ENCODE measurements around the gene ESRP2.

The ESRP2 gene

GRCh38 chr16:68263559-68264127, 27.7 kb upstream of the ESRP2 start:
- no peak for DNase-seq (ENCODE audit: low read depth in 2 of 2)

GRCh38 chr16:68259007-68259825, 23.3 kb upstream of the ESRP2 start:
- no peak for DNase-seq (ENCODE audit: low read depth in 2 of 2)

GRCh38 chr16:68257906-68258800, 22.2 kb upstream of the ESRP2 start:
- no peak for DNase-seq (ENCODE audit: low read depth in 2 of 2)

GRCh38 chr16:68257251-68257905, 21.5 kb upstream of the ESRP2 start:
- DNase-seq (ENCODE audit: low read depth in 2 of 2): no peak

- DNase-seq (ENCODE audit: low read depth in 2 of 2): no peak
Observed at GRCh38 chr16:68255712-68256111, 19.8 kb upstream of the ESRP2 start.

DNA sequence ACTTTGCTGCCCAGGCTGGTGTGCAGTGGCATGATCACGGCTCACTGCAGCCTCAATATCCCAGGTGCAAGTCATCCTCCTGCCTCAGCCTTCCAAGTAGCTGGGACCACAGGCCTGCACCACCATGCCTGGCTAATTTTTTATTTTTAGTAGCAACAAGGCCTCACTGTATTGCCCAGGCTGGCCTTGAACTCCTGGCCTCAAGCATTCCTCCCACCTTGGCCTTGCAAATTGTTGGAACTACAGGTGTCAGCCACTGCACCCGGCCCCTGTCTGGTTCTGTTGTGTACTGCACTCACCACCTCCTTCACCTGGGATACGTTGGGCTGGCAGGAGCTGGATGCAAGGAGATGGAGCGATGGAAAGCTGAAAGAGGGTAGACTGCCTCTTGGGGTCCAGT, 17.8 kb upstream of the ESRP2 start:
- DNase-seq (ENCODE audit: low read depth in 2 of 2): no peak

GRCh38 chr16:68252383-68252782, 16.5 kb upstream of the ESRP2 start:
- no peak for DNase-seq (ENCODE audit: low read depth in 2 of 2)

- DNase-seq (ENCODE audit: low read depth in 2 of 2): no peak
Observed at GRCh38 chr16:68251832-68252231, 15.9 kb upstream of the ESRP2 start.

GRCh38 chr16:68250951-68251350, 15.0 kb upstream of the ESRP2 start:
- DNase-seq (ENCODE audit: low read depth in 2 of 2): no peak

DNA sequence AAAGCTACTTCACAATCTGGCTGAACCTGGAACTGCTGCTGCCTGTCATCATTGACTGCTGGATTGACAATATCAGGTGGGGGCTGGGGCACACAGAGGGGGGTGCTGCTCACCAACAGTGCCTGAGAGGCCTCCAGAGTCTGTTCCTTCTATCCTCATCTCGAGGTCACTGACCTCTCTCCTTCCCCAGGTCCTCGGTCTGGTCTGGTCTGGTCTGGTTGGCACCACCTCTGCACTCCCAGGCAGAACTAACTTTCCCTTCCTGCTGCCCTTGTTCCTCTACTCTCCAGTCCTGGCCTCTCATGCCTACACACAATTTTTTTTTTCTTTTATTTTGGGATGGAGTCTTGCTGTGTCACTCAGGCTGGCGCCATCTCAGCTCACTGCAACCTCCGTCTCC, 13.4 kb upstream of the ESRP2 start:
- no peak for DNase-seq (ENCODE audit: low read depth in 2 of 2)

- DNase-seq (ENCODE audit: low read depth in 2 of 2): no peak
Observed at GRCh38 chr16:68247932-68248331, 12.0 kb upstream of the ESRP2 start.

DNA sequence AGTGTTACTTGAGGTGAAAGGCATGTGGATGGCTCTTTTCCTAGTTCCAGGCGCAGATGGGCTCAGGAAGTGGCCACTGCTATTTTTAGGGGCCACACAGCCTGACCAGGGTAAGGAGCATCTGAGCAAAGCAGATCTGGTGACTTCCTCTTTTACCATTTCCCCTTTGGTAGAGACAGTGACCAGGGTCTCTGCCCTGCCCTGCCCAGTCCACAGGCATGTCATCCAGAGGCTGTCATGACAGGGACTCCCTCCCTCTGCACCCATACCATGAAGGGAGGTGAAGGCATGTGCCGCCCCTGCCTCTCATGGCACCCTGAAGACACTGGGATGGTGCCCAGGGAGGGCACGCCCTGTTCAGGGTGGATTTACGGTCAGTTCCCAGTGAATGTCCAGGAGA, 11.5 kb upstream of the ESRP2 start:
- DNase-seq (ENCODE audit: low read depth in 2 of 2): no peak

- DNase-seq (ENCODE audit: low read depth in 2 of 2): no peak
Observed at GRCh38 chr16:68246666-68247065, 10.7 kb upstream of the ESRP2 start.

DNA sequence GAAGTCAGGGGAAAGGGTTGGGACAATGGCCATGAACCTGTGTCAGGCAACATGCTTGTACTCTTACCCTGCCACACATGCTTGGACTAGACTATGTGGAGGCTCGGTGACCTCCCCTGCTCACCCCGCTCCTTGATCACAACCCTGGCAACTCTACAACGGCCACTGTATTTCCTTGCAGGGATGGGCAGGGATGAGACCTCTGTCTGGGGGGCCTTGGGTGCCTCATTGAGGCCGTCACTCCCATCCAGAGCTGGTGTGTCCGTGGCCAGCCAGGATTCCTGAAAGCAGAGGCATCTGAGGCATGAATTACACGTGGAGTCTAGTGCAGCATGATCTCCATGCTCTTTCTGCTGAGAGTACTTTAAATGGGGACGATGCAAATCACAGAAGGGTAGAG, 10.2 kb upstream of the ESRP2 start:
- no peak for DNase-seq (ENCODE audit: low read depth in 2 of 2)

DNA sequence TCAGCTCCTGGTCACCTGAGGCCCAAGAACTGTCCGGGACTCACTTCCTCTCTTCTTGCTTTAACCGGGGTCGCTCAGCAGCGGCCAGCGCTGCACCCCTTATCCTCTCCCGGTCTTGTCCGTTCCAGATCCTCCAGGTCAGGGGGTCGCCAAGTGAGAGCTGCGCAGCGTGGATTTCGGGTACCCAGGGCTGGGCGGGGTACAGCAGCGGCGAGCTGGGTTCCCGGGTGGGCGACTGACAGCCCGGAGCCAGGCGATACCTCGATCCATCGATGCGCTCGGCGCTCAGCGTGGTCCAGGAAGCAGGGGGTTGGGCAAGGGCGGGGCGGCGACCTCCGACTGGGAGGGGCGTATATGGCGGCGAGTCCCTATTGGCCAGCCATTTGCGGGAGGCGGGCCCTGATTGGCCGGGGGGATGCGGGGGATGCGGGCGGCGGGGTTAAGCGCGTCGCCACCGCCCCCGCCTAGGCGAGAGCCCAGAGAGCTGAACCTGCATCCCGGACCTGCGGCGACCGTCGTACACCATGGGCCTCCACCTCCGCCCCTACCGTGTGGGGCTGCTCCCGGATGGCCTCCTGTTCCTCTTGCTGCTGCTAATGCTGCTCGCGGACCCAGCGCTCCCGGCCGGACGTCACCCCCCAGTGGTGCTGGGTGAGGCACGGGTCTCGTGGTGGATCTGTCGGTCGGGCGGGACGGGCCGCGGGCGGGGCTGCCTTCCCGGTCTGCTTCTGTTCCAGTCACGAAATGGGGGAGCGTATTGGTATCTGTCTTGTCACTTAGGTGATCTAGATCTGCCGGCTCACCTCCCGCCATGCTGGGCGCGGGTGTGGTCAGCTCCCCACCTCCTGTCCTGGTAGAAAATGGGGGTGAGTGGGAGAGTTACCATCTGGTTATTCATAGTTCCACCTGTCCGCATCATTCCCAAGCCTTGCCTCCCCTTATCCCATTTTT, 9.3 kb upstream of the ESRP2 start, which contains the start of gene PLA2G15:
Gene PLA2G15 (plus strand): TSS at position 471 of the 951 bp plus-strand sequence. CDS start 54 bp downstream, at position 525.
- peak; percentile 96 for DNase-seq (ENCODE audit: low read depth in 2 of 2)

GRCh38 chr16:68244481-68244902, 8.6 kb upstream of the ESRP2 start:
- DNase-seq (ENCODE audit: low read depth in 2 of 2): no peak

DNA sequence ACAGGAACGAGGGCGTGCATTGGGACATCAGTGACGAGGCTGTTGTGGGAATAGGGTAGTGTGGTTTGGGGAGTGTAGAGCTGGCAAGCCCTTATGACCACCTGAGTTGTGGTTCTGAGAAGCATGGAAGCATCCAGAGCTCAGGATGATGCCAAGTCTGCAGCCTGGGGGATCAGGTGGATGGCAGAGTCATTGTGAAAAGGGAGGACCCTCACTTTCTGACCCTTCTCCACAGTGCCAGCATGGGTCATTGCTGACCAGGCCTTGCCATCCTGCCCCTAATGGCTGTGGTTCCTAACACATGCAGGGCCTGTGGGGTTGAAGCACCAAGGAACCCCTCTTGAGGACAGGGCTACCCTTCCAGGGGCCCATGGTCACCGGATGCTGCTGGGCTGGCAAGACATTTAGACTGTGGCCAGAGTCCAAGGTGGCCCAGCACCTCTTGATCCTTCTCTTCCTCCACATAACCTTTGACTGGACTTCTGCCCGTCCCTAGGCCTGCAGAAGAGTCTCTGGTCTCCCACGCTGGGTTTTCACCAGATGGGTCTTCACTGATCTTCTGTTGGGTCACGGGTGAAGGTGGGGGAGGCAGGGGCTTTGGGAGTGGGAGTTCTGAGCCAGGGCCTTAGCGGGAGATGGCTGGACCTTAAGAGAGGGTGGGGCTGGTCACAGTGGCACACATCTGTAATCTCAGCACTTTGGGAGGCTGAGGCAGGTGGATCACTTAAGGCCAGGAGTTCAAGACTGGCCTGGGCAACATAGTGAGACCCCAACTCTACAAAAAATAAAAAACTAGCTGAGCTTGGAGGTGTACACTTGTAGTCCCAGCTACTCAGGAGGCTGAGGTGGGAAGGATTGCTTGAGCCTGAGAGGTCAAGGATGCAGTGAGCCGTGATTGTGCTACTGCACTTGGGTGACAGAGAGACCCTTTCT, 7.3 kb upstream of the ESRP2 start:
- no peak for DNase-seq (ENCODE audit: low read depth in 2 of 2)

- DNase-seq (ENCODE audit: low read depth in 2 of 2): no peak
Observed at GRCh38 chr16:68242085-68242484, 6.2 kb upstream of the ESRP2 start.

- DNase-seq (ENCODE audit: low read depth in 2 of 2): no peak
Observed at GRCh38 chr16:68238029-68238345, 2.1 kb upstream of the ESRP2 start.

Measured in activated CD4-positive, alpha-beta T cell treated with anti-CD3 and anti-CD28 coated beads for 24 hours (primary cell).